Endothelial cell of umbilical vein (primary cell): Measurements from ENCODE around the gene SCN9A. TPM values are rescaled to one million over a fixed set of nuclear protein-coding genes. Genes with fewer than 3 reads are reported as not detected.

ENCODE experiments used
- BruUV-seq: library from RNA; stranded (reverse); fragments of 400-500 nt; replicated peaks from 2 replicates; lab custom pipeline; 2021; lab: Mats Ljungman, UMichigan
- CTCF ChIA-PET: fragments of 300-600, 350-600 bp; sonication (Branson Sonifier 250); formaldehyde crosslinking; loops from one replicate; lab custom pipeline; 2021; ENCODE audit warnings: antibody characterized with exemption, inconsistent platforms; lab: Charles Lee
- POLR2A ChIA-PET: fragments of 300-600, 350-600 bp; sonication (Branson Sonifier 250); formaldehyde crosslinking; loops from one replicate; lab custom pipeline; 2021; ENCODE audit warnings: antibody characterized with exemption, inconsistent platforms; lab: Charles Lee
- DNase-seq: peaks from one replicate; pipeline ENCODE4 v3.0.0-alpha.2; 2011; ENCODE audit warnings: low read depth, low spot score
- FAIRE-seq: peaks from 2 replicates; lab custom pipeline; 2011; peaks lifted over from hg19 to GRCh38; lab: Jason Lieb, UNC
- H2AFZ ChIP-seq: 2 replicates; pipeline ENCODE4 v1.6.0; 2012; ENCODE audit warnings: low read depth, low read length, control low read depth, inconsistent platforms
- H3K27ac ChIP-seq: 2 replicates; pipeline ENCODE4 v1.5.1; 2011; ENCODE audit warnings: low read depth, mild to moderate bottlenecking, control low read depth, low read length, moderate library complexity; ENCODE audit not compliant: insufficient read depth
- H3K27me3 ChIP-seq, 2 experiments: 2 replicates each; pipeline versions ENCODE4 v1.6.0 to v1.6.1; 2011; ENCODE audit warnings: low read length in 2 of 2, mixed read lengths in 1 of 2; ENCODE audit not compliant: control insufficient read depth in 2 of 2, insufficient read depth in 2 of 2
- H3K36me3 ChIP-seq, 2 experiments: 2 replicates in 1 of 2; 3 replicates in 1 of 2; pipeline ENCODE4 v1.5.1; 2011; ENCODE audit warnings: low read length in 2 of 2, mild to moderate bottlenecking in 1 of 2, moderate library complexity in 1 of 2; ENCODE audit not compliant: control insufficient read depth in 2 of 2, insufficient read depth in 2 of 2; ENCODE audit errors: extremely low read depth in 1 of 2
- H3K4me1 ChIP-seq: 3 replicates; pipeline ENCODE4 v1.5.1; 2011; ENCODE audit warnings: mild to moderate bottlenecking, low read length; ENCODE audit not compliant: control insufficient read depth, insufficient read depth; ENCODE audit errors: extremely low read depth
- H3K4me2 ChIP-seq: 2 replicates; pipeline ENCODE4 v1.6.1; 2011; ENCODE audit warnings: low read length, control low read depth, mixed read lengths; ENCODE audit not compliant: insufficient read depth
- H3K4me3 ChIP-seq, 3 experiments: fragments of 200-600 bp in 1 of 3; sonication (generic), shearing (Covaris generic) in 1 of 3; replicated peaks in 1 of 3; 2 replicates each; pipeline ENCODE4 v1.5.1; 2011 to 2016; ENCODE audit warnings: control low read depth in 3 of 3, low read length in 3 of 3, mild to moderate bottlenecking in 2 of 3, inconsistent platforms in 1 of 3, low read depth in 1 of 3, moderate library complexity in 1 of 3; ENCODE audit not compliant: insufficient read depth in 1 of 3
- H3K79me2 ChIP-seq: 2 replicates; pipeline ENCODE4 v1.6.0; 2012; ENCODE audit warnings: low read length, inconsistent platforms; ENCODE audit not compliant: control insufficient read depth, insufficient read depth
- H3K9ac ChIP-seq: replicated peaks from 2 replicates; pipeline ENCODE3; 2011; ENCODE audit warnings: low read length, control low read depth; ENCODE audit not compliant: insufficient read depth; ENCODE audit errors: extremely low read depth
- H3K9me1 ChIP-seq: replicated peaks from 3 replicates; pipeline ENCODE4 v1.6.0; 2011; ENCODE audit warnings: mild to moderate bottlenecking, low read length; ENCODE audit not compliant: control insufficient read depth, insufficient read depth; ENCODE audit errors: extremely low read depth
- H3K9me3 ChIP-seq: replicated peaks from 2 replicates; pipeline ENCODE4 v1.5.1; 2012; ENCODE audit warnings: low read length, inconsistent platforms; ENCODE audit not compliant: control insufficient read depth, insufficient read depth
- H4K20me1 ChIP-seq: replicated peaks from 2 replicates; pipeline ENCODE3; 2011; ENCODE audit warnings: mild to moderate bottlenecking, low read length; ENCODE audit not compliant: control insufficient read depth, insufficient read depth; ENCODE audit errors: extremely low read depth
- EZH2 ChIP-seq: IDR thresholded peaks from 2 replicates; pipeline ENCODE4 v1.6.1; 2012; ENCODE audit warnings: borderline replicate concordance, low read depth, mild to moderate bottlenecking, moderate library complexity, low read length, inconsistent platforms; ENCODE audit not compliant: severe bottlenecking
- FOS ChIP-seq: IDR thresholded peaks from 2 replicates; pipeline ENCODE4 v1.6.1; 2011; ENCODE audit warnings: mild to moderate bottlenecking, low read length, moderate library complexity, borderline replicate concordance; ENCODE audit not compliant: insufficient read depth
- GATA2 ChIP-seq: IDR thresholded peaks from 2 replicates; pipeline ENCODE4 v1.7.0; 2011; ENCODE audit warnings: low read depth, mild to moderate bottlenecking, moderate library complexity, mixed read lengths, low read length; ENCODE audit not compliant: insufficient read length, insufficient read depth
- JUN ChIP-seq: IDR thresholded peaks from 2 replicates; pipeline ENCODE4 v1.6.1; 2011; ENCODE audit warnings: borderline replicate concordance, low read depth; ENCODE audit not compliant: insufficient read length, insufficient read depth
- POLR2A ChIP-seq: IDR thresholded peaks from 2 replicates; pipeline ENCODE4 v1.6.1; 2012; ENCODE audit warnings: low read depth, mild to moderate bottlenecking, control low read depth, low read length
- dilution Hi-C: fragments of 300-500 bp; cut with MboI; formaldehyde crosslinking; loops from one replicate; pipeline ENCODE4 v1.15.0; 2019; ENCODE audit warnings: low sequenced_read_pairs; ENCODE audit not compliant: extremely low pct_ligation_motif_present
- intact Hi-C: fragments of 100-400 bp; cut with micrococcal nuclease; formaldehyde crosslinking; loops from one replicate; pipeline ENCODE4 v1.10.0; 2022
- polyA plus RNA-seq, 4 experiments: library from polyadenylated mRNA; depleted of rRNA in 3 of 4; stranded (reverse) in 3 of 4; unstranded in 1 of 4; fragments of >200 nt; gene quantifications; 2 replicates each; pipeline versions ENCODE4 v1.2.1 to v1.2.3, GENCODE V29; 2011 to 2012; ENCODE audit warnings: missing spikeins in 1 of 4
- total RNA-seq: library from RNA; stranded (reverse); gene quantifications from 2 replicates; pipeline ENCODE4 v1.2.3, GENCODE V29; 2021
- TF ChIP-seq, protein P1 (sequence below), 2 donors: IDR thresholded peaks; 1 replicate in 1 of 2; 2 replicates in 1 of 2; pipeline ENCODE4 v1.5.1; 2011; ENCODE audit warnings: low read length in 2 of 2, mild to moderate bottlenecking in 2 of 2, moderate library complexity in 2 of 2, control low read depth in 1 of 2, inconsistent platforms in 1 of 2, low read depth in 1 of 2; ENCODE audit not compliant: insufficient read depth in 1 of 2; ENCODE audit errors: extremely low read depth in 1 of 2

Gene SCN9A
- total and polyA plus RNA-seq, 2 donors (not counting 3 experiments of a cell fraction or from before 2014, with no cell fraction given), result 0.88 to 1.6 TPM

DNA sequence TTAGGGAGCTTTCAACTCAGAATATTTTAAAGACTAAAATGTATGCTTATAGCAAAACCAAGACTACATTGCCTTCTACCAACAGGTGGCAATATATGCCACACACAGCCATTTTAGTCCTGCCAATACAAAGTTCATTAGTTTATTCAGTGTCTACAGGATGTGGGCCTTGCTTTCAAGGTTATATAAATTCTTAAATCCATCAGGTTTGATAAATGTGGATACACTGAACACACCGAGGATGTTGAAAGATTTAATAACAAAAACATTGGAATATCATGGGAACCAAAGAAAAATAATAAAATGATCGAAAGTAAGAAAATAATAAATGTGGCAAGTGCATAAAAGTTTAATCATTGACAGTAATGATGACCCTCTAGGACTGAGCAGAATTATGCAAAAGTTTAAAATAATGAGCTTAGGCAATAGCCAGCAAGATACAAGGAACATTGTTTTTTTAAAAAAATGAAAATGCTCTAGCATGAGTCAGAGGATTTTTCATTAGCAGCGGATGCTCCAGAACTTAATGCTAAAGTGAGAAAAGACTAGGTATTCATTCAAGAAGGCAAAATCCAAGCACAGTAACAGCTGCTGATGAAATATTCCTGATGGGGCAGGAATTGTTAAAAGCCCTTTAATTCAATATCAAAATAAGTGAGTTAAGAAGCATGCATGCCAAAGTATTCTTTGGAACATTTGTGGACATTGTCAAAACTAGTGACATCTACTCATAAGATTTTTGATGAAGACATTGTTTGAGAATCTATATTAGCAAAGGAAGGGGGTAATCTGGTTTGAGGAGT is 14.2 kb downstream of the SCN9A start:
- no peak overlapping the region for H2AFZ ChIP-seq

More for the DNA sequence above, 14.2 kb downstream of the SCN9A start:
- TF ChIP-seq JUN (no peak), EZH2 (no peak), GATA2 (no peak), POLR2A (no peak), FOS (no peak)
- TF ChIP-seq, protein P1, sequence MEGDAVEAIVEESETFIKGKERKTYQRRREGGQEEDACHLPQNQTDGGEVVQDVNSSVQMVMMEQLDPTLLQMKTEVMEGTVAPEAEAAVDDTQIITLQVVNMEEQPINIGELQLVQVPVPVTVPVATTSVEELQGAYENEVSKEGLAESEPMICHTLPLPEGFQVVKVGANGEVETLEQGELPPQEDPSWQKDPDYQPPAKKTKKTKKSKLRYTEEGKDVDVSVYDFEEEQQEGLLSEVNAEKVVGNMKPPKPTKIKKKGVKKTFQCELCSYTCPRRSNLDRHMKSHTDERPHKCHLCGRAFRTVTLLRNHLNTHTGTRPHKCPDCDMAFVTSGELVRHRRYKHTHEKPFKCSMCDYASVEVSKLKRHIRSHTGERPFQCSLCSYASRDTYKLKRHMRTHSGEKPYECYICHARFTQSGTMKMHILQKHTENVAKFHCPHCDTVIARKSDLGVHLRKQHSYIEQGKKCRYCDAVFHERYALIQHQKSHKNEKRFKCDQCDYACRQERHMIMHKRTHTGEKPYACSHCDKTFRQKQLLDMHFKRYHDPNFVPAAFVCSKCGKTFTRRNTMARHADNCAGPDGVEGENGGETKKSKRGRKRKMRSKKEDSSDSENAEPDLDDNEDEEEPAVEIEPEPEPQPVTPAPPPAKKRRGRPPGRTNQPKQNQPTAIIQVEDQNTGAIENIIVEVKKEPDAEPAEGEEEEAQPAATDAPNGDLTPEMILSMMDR (IDR thresholded peaks at IDR 0.05; ENCODE audit: extremely low read depth in 1 of 2, insufficient read depth in 1 of 2, low read depth in 1 of 2, low read length in 2 of 2), result peak; percentile 34 to 50
- peak; percentile 69 for DNase-seq
- no peak overlapping the region for H3K27ac ChIP-seq
- FAIRE-seq, result peak; percentile 64
- dilution Hi-C loops, result no loop called here
- no peaks in the 10 kb centered on the region for H3K36me3 ChIP-seq
- no peaks in the 10 kb centered on the region for H3K9me3 ChIP-seq
- H3K79me2 ChIP-seq, result no peaks in the 10 kb centered on the region
- no peaks in the 10 kb centered on the region for H3K9me1 ChIP-seq
- CTCF ChIA-PET, result interaction anchor here (0.6 to 3.0 kb wide), 27 partner anchors 10 to 206 kb away, joined by 3 to 87 read pairs (median 4); partner anchors contain the start of gene SCN9A
- H3K9ac ChIP-seq, result no peak overlapping the region
- no TSS peak for BruUV-seq
- H4K20me1 ChIP-seq, result no peaks in the 10 kb centered on the region
- H3K27me3 ChIP-seq, result no peaks in the 10 kb centered on the region
- no peaks in the 10 kb centered on the region for H3K4me1 ChIP-seq
- H3K4me2 ChIP-seq, result no peak overlapping the region
- intact Hi-C loops, result loop anchor here (1.0 to 5.0 kb wide), 5 partner anchors 23 to 179 kb away; no protein-coding TSS in a partner anchor
- H3K4me3 ChIP-seq, result no peak overlapping the region
- POLR2A ChIA-PET, result no interaction called here
